Hippocampal formation (tissue), 2 donors: ENCODE data around the gene BRSK1.

Experiments
- DNase-seq, 2 donors: peaks; one replicate each; lab custom pipeline; 2025; lab: John Stamatoyannopoulos, UW

BRSK1 gene

GRCh38 chr19:55253842-55254624 lies 29.8 kb upstream of the BRSK1 start:
- no peak for DNase-seq

GRCh38 chr19:55254625-55254977 lies 29.2 kb upstream of the BRSK1 start:
- no peak for DNase-seq

- no peak for DNase-seq
These were observed 28.0 kb upstream of the BRSK1 start for GRCh38 chr19:55255618-55256423.

- no peak for DNase-seq
These were observed 27.0 kb upstream of the BRSK1 start for GRCh38 chr19:55256562-55257460.

- no peak for DNase-seq
These were observed 26.1 kb upstream of the BRSK1 start for GRCh38 chr19:55257461-55258420.

GRCh38 chr19:55258476-55258827 lies 25.3 kb upstream of the BRSK1 start:
- DNase-seq: no peak

- peak; percentile 96 to 98 for DNase-seq
These were observed 24.8 kb upstream of the BRSK1 start, which contains the start of gene PPP6R1 for GRCh38 chr19:55258828-55259539. PPP6R1 (minus strand) TSS chr19:55259017; CDS start chr19:55247103, 11,914 bp downstream.

GRCh38 chr19:55259540-55260210 lies 24.1 kb upstream of the BRSK1 start:
- DNase-seq: no peak

- DNase-seq: no peak
These were observed 22.1 kb upstream of the BRSK1 start for GRCh38 chr19:55261671-55262126.

- no peak for DNase-seq
These were observed 21.4 kb upstream of the BRSK1 start for GRCh38 chr19:55262359-55262758.

- no peak for DNase-seq
These were observed 19.3 kb upstream of the BRSK1 start for GRCh38 chr19:55264531-55264930.

- no peak for DNase-seq
These were observed 18.6 kb upstream of the BRSK1 start for GRCh38 chr19:55265173-55265572.

GRCh38 chr19:55265723-55266386 lies 17.9 kb upstream of the BRSK1 start:
- DNase-seq: no peak

- DNase-seq: no peak
These were observed 17.4 kb upstream of the BRSK1 start for GRCh38 chr19:55266404-55266803.

- no peak for DNase-seq
These were observed 17.0 kb upstream of the BRSK1 start for GRCh38 chr19:55266840-55267239.

- DNase-seq: no peak
These were observed 14.5 kb upstream of the BRSK1 start for GRCh38 chr19:55269299-55269698.

- DNase-seq: no peak
These were observed 13.4 kb upstream of the BRSK1 start for GRCh38 chr19:55270172-55270942.

GRCh38 chr19:55272142-55272541 lies 11.7 kb upstream of the BRSK1 start:
- DNase-seq: no peak
